ENCODE data around the gene CLCN4.

DNA sequence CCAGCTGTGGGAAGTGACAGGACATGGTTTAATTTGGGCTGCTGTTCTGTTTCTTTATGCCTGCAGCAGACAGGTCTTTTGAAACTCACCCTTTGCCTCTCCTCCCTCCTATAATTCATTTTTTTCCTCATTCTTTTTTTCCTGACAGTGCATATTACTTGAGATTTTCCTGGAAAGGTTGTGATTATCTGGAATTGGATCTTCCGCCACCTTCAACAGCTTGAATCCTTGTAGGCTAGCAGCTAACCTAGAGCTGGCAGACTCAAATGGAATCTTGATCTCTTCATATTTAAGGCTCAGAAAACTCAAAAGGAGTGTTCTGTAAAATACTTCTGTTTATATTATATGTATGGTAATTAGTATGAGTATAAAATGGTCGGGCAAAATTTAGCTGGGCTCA is 49.3 kb upstream of the CLCN4 start:
- no peak for TF ChIP-seq POLR2AphosphoS5 (IDR thresholded peaks at IDR 0.05)
- TF ChIP-seq, protein P1, sequence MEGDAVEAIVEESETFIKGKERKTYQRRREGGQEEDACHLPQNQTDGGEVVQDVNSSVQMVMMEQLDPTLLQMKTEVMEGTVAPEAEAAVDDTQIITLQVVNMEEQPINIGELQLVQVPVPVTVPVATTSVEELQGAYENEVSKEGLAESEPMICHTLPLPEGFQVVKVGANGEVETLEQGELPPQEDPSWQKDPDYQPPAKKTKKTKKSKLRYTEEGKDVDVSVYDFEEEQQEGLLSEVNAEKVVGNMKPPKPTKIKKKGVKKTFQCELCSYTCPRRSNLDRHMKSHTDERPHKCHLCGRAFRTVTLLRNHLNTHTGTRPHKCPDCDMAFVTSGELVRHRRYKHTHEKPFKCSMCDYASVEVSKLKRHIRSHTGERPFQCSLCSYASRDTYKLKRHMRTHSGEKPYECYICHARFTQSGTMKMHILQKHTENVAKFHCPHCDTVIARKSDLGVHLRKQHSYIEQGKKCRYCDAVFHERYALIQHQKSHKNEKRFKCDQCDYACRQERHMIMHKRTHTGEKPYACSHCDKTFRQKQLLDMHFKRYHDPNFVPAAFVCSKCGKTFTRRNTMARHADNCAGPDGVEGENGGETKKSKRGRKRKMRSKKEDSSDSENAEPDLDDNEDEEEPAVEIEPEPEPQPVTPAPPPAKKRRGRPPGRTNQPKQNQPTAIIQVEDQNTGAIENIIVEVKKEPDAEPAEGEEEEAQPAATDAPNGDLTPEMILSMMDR (IDR thresholded peaks at IDR 0.05) = no peak
- TF ChIP-seq POLR2A (IDR thresholded peaks at IDR 0.05) = no peak
